ENCODE data around the gene TBX4.

DNA sequence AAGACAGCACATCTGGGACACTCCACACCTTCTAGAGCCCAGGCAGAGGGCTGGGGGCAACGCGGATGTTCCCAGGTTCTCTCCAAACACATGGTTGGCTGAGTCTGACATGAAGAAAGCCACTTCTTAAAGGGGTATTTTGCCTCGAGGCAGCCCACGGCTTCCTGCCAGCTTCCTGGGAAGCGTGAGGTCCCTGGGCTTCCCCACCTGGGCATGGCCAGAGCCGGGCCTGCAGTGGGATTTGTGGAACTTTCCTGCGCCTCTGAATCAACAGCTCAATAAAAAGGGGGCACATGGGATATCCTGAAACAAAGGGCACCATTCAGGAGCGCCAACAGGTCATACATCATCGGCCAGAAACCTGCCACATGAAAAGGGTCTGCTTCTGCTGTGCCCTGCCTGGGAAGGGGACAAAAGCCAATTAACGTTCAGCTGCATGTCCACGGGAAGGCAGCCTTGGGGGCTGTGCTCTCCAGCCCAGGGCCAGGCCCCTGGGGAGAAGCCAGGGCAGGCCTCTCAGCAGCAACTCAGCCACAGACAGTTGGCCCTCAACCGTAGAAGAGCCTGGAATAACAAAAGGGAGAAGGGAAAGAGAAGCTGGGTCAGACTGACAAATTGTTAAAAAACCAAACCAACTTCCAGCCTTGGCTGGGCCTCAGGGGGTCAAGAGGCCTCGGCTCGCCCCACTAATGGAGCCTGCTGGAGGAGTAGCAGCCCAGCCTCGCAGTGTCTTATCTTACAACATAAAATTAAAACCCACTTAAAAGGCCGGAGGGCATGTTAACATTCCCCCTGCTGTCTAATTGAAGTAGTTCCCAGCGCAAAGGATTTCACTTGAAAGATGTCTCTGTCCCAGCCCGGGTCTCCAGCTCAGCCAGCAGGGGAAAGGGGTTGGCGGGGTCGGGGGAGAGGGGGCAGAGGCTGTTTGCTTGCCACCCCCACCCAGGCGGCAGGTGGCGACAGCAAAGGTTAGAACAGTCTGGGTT, 34.2 kb downstream of the TBX4 start:
- TF ChIP-seq, protein P1, sequence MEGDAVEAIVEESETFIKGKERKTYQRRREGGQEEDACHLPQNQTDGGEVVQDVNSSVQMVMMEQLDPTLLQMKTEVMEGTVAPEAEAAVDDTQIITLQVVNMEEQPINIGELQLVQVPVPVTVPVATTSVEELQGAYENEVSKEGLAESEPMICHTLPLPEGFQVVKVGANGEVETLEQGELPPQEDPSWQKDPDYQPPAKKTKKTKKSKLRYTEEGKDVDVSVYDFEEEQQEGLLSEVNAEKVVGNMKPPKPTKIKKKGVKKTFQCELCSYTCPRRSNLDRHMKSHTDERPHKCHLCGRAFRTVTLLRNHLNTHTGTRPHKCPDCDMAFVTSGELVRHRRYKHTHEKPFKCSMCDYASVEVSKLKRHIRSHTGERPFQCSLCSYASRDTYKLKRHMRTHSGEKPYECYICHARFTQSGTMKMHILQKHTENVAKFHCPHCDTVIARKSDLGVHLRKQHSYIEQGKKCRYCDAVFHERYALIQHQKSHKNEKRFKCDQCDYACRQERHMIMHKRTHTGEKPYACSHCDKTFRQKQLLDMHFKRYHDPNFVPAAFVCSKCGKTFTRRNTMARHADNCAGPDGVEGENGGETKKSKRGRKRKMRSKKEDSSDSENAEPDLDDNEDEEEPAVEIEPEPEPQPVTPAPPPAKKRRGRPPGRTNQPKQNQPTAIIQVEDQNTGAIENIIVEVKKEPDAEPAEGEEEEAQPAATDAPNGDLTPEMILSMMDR (IDR thresholded peaks at IDR 0.05) = no peak
- no peak for TF ChIP-seq POLR2A (IDR thresholded peaks at IDR 0.05; ENCODE audit: low read depth)
